ENCODE data around the gene PHACTR4.

DNA sequence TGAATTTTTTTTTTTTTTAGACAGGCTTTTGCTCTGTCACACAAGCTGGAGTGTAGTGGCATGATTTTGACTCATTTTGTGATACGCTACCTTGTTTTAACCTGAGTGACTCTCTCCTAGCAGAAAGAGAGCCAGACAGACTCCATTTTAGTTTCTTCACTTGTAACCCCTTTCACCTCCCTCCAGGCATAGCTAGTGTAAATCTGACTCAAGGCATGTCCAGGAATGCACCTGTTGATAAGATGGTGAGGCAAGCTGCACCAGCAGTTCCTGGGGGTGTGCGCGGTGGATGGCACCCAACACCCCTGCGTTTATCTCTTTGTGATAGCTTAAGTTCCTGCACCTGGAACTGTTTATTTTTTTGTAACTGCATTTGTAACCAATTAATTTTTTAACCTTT lies 4.7 kb upstream of the PHACTR4 start:
- TF ChIP-seq, protein P1, sequence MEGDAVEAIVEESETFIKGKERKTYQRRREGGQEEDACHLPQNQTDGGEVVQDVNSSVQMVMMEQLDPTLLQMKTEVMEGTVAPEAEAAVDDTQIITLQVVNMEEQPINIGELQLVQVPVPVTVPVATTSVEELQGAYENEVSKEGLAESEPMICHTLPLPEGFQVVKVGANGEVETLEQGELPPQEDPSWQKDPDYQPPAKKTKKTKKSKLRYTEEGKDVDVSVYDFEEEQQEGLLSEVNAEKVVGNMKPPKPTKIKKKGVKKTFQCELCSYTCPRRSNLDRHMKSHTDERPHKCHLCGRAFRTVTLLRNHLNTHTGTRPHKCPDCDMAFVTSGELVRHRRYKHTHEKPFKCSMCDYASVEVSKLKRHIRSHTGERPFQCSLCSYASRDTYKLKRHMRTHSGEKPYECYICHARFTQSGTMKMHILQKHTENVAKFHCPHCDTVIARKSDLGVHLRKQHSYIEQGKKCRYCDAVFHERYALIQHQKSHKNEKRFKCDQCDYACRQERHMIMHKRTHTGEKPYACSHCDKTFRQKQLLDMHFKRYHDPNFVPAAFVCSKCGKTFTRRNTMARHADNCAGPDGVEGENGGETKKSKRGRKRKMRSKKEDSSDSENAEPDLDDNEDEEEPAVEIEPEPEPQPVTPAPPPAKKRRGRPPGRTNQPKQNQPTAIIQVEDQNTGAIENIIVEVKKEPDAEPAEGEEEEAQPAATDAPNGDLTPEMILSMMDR (conservative IDR thresholded peaks at IDR 0.05; ENCODE audit: low read depth, low read length): no peak
- TF ChIP-seq EZH2phosphoT487 (IDR thresholded peaks at IDR 0.05; ENCODE audit: borderline replicate concordance, low read length) (no peak), EZH2 (IDR thresholded peaks at IDR 0.05; ENCODE audit: low read length, unreplicated experiment) (no peak)
